GM12872 (cell line): ENCODE measurements around the gene TAS1R2.

Experiments used
- TF ChIP-seq, protein P1 (sequence below): IDR thresholded peaks from 3 replicates; pipeline ENCODE4 v1.5.1; 2011; ENCODE audit warnings: low read depth, mild to moderate bottlenecking, low read length, moderate library complexity; ENCODE audit not compliant: insufficient read depth

Gene TAS1R2

DNA sequence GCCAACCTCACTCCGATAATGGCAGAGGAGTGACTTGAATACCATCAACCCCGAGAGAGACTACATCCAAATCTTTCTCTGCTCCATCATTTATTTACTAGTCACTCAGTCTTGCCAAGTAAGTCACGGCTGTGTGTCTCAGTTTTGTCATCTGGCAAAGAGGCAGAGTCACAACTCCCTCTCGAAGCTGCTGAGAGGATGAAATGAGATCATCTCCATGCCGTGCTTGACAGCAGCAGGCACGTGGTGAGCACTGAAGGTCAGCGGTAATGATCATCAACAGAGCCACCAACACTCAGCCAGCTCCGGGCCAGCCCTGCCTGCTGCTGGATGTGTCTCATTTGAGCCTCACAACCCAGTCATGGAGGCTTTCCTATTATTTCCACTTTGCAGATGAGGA, 23.0 kb upstream of the TAS1R2 start:
- TF ChIP-seq, protein P1, sequence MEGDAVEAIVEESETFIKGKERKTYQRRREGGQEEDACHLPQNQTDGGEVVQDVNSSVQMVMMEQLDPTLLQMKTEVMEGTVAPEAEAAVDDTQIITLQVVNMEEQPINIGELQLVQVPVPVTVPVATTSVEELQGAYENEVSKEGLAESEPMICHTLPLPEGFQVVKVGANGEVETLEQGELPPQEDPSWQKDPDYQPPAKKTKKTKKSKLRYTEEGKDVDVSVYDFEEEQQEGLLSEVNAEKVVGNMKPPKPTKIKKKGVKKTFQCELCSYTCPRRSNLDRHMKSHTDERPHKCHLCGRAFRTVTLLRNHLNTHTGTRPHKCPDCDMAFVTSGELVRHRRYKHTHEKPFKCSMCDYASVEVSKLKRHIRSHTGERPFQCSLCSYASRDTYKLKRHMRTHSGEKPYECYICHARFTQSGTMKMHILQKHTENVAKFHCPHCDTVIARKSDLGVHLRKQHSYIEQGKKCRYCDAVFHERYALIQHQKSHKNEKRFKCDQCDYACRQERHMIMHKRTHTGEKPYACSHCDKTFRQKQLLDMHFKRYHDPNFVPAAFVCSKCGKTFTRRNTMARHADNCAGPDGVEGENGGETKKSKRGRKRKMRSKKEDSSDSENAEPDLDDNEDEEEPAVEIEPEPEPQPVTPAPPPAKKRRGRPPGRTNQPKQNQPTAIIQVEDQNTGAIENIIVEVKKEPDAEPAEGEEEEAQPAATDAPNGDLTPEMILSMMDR = no peak

DNA sequence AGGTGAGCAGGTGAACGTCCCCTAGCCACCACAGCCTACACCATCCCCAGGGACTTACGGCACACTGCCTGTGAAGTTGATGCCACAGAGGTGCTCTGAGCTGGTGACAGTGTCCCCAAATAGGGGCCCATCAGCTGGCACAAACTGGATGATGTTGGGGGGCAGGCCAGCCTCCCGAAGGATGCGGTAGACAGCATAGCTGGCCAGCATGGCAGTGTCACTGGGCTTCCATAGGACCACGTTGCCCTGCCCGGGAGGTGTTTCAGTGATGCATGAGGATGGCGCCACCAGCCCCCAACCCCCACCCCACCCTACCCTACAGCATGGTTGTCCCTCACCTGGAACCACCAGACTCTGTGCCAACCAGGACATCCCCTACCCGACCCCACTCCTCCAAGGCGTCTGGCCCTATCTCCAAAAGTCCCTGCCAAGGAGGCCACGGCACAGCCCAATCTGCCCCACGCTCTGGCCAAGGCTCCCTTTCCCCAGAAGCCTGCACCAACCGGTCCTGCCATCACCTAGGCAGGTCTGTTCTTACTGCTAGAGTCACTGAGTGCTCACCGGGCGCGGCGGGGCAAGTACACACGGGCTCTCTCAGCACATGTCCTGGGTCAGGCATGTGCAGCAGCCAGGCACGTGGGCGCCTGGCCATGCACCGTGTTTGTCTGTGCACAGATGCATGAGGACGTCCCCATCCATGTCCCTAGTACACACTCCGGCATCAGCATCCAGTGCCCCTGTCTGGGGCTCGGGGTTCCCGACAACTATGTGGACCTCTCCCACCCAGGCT, 22.4 kb upstream of the TAS1R2 start:
- TF ChIP-seq, protein P1 = no peak

DNA sequence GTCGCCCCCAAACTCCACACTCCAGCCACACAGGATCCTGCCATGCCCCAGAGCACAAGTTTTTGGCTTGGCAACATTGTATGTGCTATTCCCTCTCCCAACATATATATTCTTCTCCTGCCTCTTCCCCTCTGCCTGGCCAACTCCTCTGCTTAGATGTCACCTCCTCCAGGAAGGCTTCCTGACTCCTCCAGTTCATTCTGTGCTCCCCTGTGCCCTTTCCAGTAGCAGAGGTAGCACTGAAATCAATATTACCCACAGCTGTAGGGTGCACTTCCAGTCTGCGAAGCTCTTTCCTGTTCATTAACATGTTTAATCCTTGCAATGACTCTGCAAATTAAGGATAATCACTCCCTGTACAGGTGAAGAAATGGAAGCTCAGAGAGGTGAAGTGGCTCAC, 21.7 kb upstream of the TAS1R2 start:
- TF ChIP-seq, protein P1 = no peak

DNA sequence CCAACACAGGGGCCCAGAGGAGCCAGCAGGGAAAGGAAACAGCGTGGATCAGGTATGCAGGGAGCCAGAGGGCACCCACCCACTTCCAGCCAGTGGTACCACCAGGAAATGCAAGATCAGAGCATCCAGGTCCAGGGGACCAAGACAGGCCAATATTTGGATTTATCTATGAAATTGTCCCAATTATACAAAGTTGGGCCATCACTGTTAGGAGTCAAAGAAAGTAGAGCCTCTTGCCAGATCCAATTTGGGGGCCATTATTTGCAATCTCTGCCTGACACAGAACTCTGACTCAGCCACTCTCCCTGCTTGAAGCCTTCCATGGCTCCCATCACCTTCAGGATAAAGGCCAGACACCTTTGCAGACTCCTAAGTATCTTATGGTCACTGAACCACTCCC, 21.1 kb upstream of the TAS1R2 start:
- TF ChIP-seq, protein P1 = no peak

DNA sequence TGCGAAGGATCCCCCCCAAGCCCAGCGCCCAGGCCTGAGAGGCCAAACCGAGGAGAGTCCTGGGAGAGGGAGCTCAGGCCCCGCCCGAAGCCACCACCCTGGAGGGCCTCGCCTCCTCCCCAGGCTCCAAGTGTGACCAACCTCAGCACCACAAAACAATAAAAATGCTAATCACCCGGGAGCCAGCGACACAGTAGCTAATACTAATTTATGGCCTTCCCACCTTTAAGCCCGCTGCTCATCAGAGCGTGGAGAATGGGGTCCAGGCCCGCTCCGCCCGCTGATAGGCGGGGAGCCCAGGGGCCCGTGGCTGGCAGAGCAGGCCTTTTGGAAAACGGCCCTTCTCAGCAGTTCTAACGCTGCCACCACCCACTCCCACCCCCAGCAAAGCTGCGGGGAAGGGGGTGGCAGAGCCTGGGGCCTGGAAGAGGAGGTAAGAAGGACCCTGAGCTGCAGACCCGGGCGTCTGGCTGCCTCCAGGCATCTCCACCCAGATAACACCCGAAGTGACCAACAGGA, 20.4 kb upstream of the TAS1R2 start:
- TF ChIP-seq, protein P1 = no peak

DNA sequence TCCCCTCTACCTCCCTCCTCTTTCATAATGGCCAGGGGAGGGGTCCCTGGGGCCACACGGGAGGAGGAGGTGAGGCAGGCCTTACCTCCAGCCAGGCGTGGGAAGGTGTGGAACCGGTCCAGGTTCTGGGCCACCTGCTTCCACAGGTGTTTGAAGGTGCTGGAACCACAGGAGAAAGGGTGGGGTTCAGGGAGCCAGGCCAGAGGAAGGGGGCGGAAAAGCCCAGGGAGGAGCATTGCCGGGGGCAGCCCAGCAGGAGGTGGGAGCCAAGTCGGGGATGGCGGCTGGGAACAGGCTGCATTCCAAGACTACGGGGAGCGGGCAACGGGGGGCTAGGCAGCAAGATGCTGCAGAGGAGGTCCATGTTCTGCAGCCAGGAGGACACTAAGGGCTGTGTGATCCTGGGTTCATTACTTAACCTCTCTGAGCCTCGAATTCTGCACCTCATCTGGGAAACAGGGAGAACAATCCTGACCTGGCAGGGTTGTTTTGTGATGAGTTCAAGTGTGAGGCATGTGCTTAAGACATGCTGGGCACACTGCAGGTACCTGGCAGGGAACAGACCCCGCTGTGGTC, 19.8 kb upstream of the TAS1R2 start:
- TF ChIP-seq, protein P1 = no peak

DNA sequence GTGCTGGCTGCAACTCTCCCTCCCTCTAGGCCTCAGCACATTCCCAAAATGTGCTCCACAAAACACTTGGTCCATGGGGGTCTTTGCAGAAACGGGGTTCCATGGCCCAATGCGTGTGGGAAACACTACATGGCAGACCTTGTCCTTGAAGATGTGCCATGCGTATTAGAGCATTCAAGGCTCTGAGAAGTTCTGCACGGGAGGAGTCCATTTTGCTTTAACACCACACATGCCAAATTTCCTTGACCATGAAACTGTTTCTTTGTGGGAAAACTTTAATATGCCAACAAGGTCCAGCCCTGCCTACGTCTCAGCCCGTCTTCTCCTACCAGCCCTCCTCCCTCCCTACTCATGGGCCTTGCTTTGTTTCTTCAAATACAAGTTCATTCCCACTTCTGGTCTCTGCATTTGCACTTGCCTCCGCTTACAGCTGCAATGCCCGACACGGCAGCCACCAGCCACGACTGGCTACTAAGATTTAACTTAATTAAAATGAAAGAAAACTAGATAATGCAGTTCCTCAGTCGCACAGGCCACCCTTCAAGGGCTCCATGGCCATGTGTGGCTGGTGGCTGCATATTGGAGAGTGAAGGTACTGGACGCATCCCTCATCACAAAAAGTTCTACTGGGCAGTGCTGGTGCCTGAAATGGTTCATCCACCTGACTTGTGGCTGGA, 19.2 kb upstream of the TAS1R2 start:
- TF ChIP-seq, protein P1 = no peak
